Peyer's patch (tissue), 4 donors: Measurements from ENCODE around the gene ACP2. TPM values are rescaled to one million over a fixed set of nuclear protein-coding genes. Genes with fewer than 3 reads are reported as not detected.

Experiments used
- DNase-seq, 3 donors: peaks; one replicate each; pipeline ENCODE4 v3.0.0-alpha.2; 2017 to 2019
- H3K27ac ChIP-seq, 4 donors: fragments of 200-600 bp; sonication (generic); one replicate each; pipeline ENCODE4 v1.5.1; 2016 to 2019
- H3K27me3 ChIP-seq, 2 donors: fragments of 200-600 bp; sonication (generic); one replicate each; pipeline ENCODE4 v1.5.1; 2019
- H3K36me3 ChIP-seq, 3 donors: fragments of 200-600 bp; sonication (generic); one replicate each; pipeline ENCODE4 v1.5.1; 2016 to 2019
- H3K4me1 ChIP-seq, 4 donors: fragments of 200-600 bp; sonication (generic); one replicate each; pipeline ENCODE4 v1.5.1; 2016 to 2019
- H3K4me3 ChIP-seq, 4 donors: fragments of 200-600 bp; sonication (generic); 1 replicate in 3 of 4; 2 replicates in 1 of 4; pipeline ENCODE4 v1.5.1; 2016 to 2019; ENCODE audit warnings: mild to moderate bottlenecking in 1 of 4
- H3K9me3 ChIP-seq, 4 donors: fragments of 200-600 bp; sonication (generic); one replicate each; pipeline ENCODE4 v1.5.1; 2016 to 2019; ENCODE audit warnings: mild to moderate bottlenecking in 1 of 4
- POLR2A ChIP-seq, 2 donors: fragments of 450-650 bp; IDR thresholded peaks; one replicate each; pipeline ENCODE4 v1.5.1; 2017; ENCODE audit warnings: antibody characterized with exemption in 2 of 2, mild to moderate bottlenecking in 2 of 2, moderate library complexity in 2 of 2
- total RNA-seq, 4 donors: library from RNA; depleted of rRNA; stranded (reverse); fragments of >200 nt; gene quantifications; one replicate each; pipeline ENCODE4 v1.1.0, GENCODE V29; 2016
- TF ChIP-seq, protein P1 (sequence below), 6 experiments: fragments of 450-650 bp in 4 of 6; fragments of 200-600 bp in 2 of 6; sonication (generic) in 1 of 6; IDR thresholded peaks; one replicate each; pipeline ENCODE4 v1.5.1; 2017 to 2019; ENCODE audit warnings: antibody characterized with exemption in 6 of 6, mild to moderate bottlenecking in 3 of 6, moderate library complexity in 1 of 6

ACP2 gene
- total RNA-seq, 4 donors from 2014 or later: 30.5 to 131 (median 112) TPM

DNA sequence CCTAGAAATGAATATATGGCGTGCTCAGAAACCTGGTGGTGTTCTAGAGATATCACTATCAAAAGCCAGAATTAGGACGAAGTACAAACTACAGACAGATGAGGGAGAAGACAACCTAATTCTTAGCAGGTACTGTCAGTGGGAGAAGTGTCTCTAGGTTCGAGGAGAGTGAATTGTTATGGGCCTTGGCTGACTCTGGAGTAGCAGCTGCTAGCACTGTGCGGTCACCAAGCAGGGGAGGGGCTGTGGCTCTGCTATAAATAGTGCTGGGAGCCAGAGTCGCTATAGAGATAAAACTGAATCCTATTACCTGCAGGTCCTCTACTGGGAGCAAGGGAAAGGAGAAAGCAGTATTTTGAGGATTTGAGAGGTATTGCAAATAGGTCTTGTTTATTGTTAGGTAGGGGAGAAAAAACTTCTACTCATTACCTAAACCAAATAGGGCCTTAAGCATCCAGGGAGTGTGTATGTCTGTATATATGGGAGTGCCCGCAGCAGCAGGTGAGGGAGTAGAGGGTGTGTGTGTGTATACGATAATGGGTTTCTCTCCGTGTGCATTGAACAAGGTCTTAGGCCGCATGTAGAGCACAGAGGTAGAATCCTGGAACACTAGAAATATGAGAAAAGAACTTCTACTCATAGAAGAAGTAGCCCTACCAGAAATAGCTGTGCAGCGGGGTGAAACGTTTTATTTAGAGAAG lies 23.5 kb upstream of the ACP2 start:
- peaks cover 0 to 35% (median 3%) of the 10 kb centered on the region in 3 donors for H3K36me3 ChIP-seq
- no peak for TF ChIP-seq POLR2A (IDR thresholded peaks at IDR 0.05)
- TF ChIP-seq, protein P1, sequence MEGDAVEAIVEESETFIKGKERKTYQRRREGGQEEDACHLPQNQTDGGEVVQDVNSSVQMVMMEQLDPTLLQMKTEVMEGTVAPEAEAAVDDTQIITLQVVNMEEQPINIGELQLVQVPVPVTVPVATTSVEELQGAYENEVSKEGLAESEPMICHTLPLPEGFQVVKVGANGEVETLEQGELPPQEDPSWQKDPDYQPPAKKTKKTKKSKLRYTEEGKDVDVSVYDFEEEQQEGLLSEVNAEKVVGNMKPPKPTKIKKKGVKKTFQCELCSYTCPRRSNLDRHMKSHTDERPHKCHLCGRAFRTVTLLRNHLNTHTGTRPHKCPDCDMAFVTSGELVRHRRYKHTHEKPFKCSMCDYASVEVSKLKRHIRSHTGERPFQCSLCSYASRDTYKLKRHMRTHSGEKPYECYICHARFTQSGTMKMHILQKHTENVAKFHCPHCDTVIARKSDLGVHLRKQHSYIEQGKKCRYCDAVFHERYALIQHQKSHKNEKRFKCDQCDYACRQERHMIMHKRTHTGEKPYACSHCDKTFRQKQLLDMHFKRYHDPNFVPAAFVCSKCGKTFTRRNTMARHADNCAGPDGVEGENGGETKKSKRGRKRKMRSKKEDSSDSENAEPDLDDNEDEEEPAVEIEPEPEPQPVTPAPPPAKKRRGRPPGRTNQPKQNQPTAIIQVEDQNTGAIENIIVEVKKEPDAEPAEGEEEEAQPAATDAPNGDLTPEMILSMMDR (IDR thresholded peaks at IDR 0.05): no peak
- H3K4me3 ChIP-seq: no peak overlapping the region
- peaks cover 0 to 30% (median 18%) of the 10 kb centered on the region in 4 donors for H3K4me1 ChIP-seq
- DNase-seq: peak in 2 of 3 donors; percentile 53 to 63
- no peaks in the 10 kb centered on the region for H3K9me3 ChIP-seq
- H3K27ac ChIP-seq: peak overlapping the region in 2 of 4 donors; percentile 21 to 97
- no peaks in the 10 kb centered on the region for H3K27me3 ChIP-seq

DNA sequence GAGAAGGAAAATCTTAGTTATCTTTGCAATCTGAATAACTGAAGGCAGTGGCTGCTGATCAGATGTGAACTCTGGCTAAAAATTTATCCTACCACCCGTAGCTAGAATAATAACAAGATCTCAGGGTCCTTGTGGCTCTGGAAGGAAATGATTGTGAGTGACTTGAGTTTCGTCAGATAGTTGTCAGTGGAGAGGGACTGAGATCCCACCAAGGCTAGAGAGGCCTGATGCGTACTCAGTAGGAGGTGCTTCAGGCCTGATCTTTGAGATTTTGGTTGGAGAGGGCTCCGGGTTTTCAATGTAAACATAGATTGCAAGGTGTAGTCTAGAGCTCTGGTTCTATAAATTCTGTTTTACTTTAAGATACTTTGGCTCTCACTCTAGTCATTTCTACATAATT lies 22.7 kb upstream of the ACP2 start:
- Histone ChIP-seq H3K36me3 (peaks cover 0 to 27% (median 2%) of the 10 kb centered on the region in 3 donors), H3K4me3 (peak overlapping the region in 3 of 4 donors; percentile 84 to 86 (median 84)), H3K9me3 (no peaks in the 10 kb centered on the region), H3K27me3 (no peaks in the 10 kb centered on the region), H3K4me1 (peaks cover 0 to 30% (median 18%) of the 10 kb centered on the region in 4 donors), H3K27ac (peak overlapping the region; percentile 7 to 97 (median 95))
- TF ChIP-seq, protein P1 (IDR thresholded peaks at IDR 0.05): no peak
- DNase-seq: no peak

DNA sequence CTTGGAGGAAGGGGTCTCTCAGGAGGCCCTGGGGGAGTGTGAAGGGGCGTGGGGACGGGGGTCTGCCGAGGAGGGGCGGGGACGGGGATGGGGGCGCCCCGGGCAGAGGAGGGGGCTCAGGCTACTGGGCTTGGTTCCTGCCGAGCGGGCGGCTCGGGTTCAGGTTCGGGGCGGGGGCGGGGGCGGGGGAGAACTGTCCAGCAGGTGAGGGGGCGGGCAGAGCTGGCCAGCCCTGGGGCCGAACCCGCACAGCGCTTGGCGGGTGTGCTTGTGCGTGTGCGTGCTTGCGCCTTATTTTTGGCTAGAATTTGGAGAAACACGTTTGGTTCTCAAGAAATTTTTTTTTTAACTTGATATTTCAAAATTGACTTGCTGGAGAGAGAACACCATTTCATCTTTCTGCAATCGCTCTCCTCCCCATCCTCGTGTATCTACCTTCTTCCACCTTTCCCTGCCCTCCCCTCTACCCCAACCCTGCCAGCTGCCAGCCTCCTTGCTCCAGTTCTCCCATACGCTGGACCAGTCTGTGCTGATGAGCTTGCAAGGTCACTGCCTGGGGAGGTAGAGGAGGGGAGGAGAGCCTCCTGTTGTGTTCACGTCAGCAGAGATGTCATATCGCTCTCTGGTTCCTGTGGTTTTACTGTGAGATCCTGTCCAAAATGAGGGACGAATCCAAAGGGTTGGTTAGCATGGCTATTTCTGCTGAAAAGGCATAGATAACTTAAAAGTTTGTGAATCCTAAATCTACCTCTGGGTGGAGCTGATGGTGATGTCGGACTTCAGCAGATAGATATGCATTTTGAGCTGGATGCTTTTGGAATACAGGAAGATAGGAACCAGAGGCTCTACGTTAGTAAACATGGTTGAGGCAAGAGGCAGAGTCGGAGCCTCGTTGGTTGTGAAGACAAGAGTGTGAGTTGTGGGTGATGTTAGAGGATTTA lies 22.0 kb upstream of the ACP2 start:
- Histone ChIP-seq H3K4me1 (peaks cover 0 to 31% (median 18%) of the 10 kb centered on the region in 4 donors), H3K9me3 (no peaks in the 10 kb centered on the region), H3K36me3 (peaks cover 0 to 20% (median 0%) of the 10 kb centered on the region in 3 donors), H3K4me3 (peak overlapping the region; percentile 76 to 86 (median 84)), H3K27me3 (no peaks in the 10 kb centered on the region), H3K27ac (peak overlapping the region; percentile 94 to 97 (median 96))
- DNase-seq: peak; percentile 29 to 59 (median 56)
- TF ChIP-seq POLR2A (IDR thresholded peaks at IDR 0.05): no peak
- TF ChIP-seq, protein P1 (IDR thresholded peaks at IDR 0.05): no peak

DNA sequence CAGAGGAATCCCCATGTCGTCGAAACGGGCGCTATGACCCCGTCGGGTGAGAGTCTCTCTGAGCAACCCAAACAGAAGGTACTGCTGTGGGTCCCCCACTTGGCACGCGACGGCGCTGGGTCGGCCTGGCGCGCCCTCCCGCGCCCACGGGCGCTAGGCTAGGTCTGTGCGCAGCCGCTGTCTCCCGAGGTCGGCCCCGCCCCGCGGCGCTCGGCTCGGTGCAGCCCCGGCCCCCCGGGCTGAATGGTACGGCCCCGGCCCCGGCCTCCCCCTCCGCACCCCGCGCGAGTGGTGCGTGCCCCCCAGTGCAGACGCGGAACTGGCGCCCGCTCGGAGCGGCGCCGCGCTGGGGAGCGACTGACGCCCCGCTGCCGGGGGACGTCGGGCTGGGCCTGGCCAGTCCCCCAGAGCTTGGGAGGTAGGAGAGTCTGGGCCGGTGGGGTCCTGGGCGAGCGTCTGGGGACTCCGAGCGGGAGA lies 21.3 kb upstream of the ACP2 start, which contains the start of gene MADD:
Gene MADD, plus strand, starts transcription at position 305 of the 477 bp plus-strand sequence.
- DNase-seq: peak; percentile 89 to 95 (median 94)
- TF ChIP-seq POLR2A (IDR thresholded peaks at IDR 0.05): peak; percentile 63 to 72
- TF ChIP-seq, protein P1 (IDR thresholded peaks at IDR 0.05): peak in 2 of 6 experiments; percentile 3 to 24
- Histone ChIP-seq H3K4me3 (peak within 1 kb of the TSS; percentile 76 to 86 (median 84)), H3K9me3 (no peaks in the 10 kb centered on the region), H3K27ac (peak within 1 kb of the TSS; percentile 94 to 97 (median 96)), H3K27me3 (no peaks in the 10 kb centered on the region), H3K36me3 (peaks cover 0 to 13% (median 0%) of the 10 kb centered on the region in 3 donors), H3K4me1 (peaks cover 0 to 39% (median 18%) of the 10 kb centered on the region in 4 donors)
